K562 (cell line): ENCODE data around the gene RAPSN. TPM values are rescaled to one million over a fixed set of nuclear protein-coding genes. Genes with fewer than 3 reads are reported as not detected.
A peak's percentile ranks its signal among the peaks of the same experiment; 100 is the strongest.

ENCODE experiments used
- ADNP ChIP-seq: fragments of 200-800 bp; sonication (Bioruptor generic); IDR thresholded peaks from 2 replicates; pipeline ENCODE4 v1.6.1; 2016; ENCODE audit warnings: missing genetic modification characterization, missing compliant biosample characterization
- ATF2 ChIP-seq: sonication (generic); formaldehyde crosslinking; IDR thresholded peaks from 2 replicates; pipeline ENCODE4 v1.8.1; 2022; ENCODE audit warnings: missing genetic modification reagents
- CHD2 ChIP-seq: IDR thresholded peaks from 2 replicates; pipeline ENCODE4 v1.6.1; 2011; ENCODE audit warnings: low read depth, low read length
- FIP1L1 ChIP-seq: fragments of 200-400 bp; formaldehyde crosslinking; IDR thresholded peaks from 2 replicates; pipeline ENCODE4 v1.6.1; 2018; ENCODE audit warnings: mild to moderate bottlenecking, low read depth, low read length; ENCODE audit not compliant: poor library complexity, severe bottlenecking
- HDAC1 ChIP-seq, 2 experiments: fragments of 450-650 bp; IDR thresholded peaks; 2 replicates each; pipeline ENCODE4 v1.6.1; 2016 to 2017; ENCODE audit warnings: inconsistent platforms in 1 of 2, mild to moderate bottlenecking in 1 of 2, moderate library complexity in 1 of 2
- HOXB6 ChIP-seq: fragments of 250-450 bp; sonication (Bioruptor Pico); IDR thresholded peaks from 2 replicates; pipeline ENCODE4 v1.5.1; 2022; ENCODE audit warnings: mild to moderate bottlenecking, borderline replicate concordance
- IFI16 ChIP-seq: fragments of 250-450 bp; sonication (Bioruptor Pico); IDR thresholded peaks from 2 replicates; pipeline ENCODE4 v2.1.2; 2022; ENCODE audit warnings: mild to moderate bottlenecking, inconsistent platforms
- ILF3 ChIP-seq: fragments of 450-650 bp; IDR thresholded peaks from 2 replicates; pipeline ENCODE4 v1.6.1; 2018; ENCODE audit warnings: antibody characterized with exemption, mild to moderate bottlenecking, moderate library complexity, borderline replicate concordance
- MBD1 ChIP-seq: fragments of 250-450 bp; sonication (Bioruptor Pico); IDR thresholded peaks from 2 replicates; pipeline ENCODE4 v1.8.0; 2022; ENCODE audit warnings: inconsistent platforms
- NFATC3 ChIP-seq: fragments of 450-650 bp; IDR thresholded peaks from 2 replicates; pipeline ENCODE4 v1.6.1; 2017; ENCODE audit warnings: mild to moderate bottlenecking
- PPARD ChIP-seq: fragments of 250-450 bp; sonication (Bioruptor Pico); IDR thresholded peaks from 2 replicates; pipeline ENCODE4 v1.8.0; 2022; ENCODE audit warnings: inconsistent platforms, mild to moderate bottlenecking, moderate library complexity
- PTTG1 ChIP-seq: fragments of 450-650 bp; IDR thresholded peaks from 2 replicates; pipeline ENCODE4 v1.6.1; 2016; ENCODE audit warnings: low read depth, mild to moderate bottlenecking, missing genetic modification characterization, missing compliant biosample characterization
- RAD51 ChIP-seq: fragments of 450-650 bp; IDR thresholded peaks from 2 replicates; pipeline ENCODE4 v1.7.1; 2016; ENCODE audit warnings: low read depth, mild to moderate bottlenecking, borderline replicate concordance
- ZMIZ1 ChIP-seq, 2 experiments: fragments of 150-350 bp in 1 of 2; IDR thresholded peaks; 2 replicates each; pipeline ENCODE4 v1.6.1; 2012 to 2016; ENCODE audit warnings: low read depth in 2 of 2, low read length in 2 of 2, mild to moderate bottlenecking in 1 of 2, moderate library complexity in 1 of 2
- ZNF232 ChIP-seq: sonication (generic); formaldehyde crosslinking; IDR thresholded peaks from 2 replicates; pipeline ENCODE4 v1.8.0; 2022; ENCODE audit warnings: mild to moderate bottlenecking, missing genetic modification reagents
- ZNF444 ChIP-seq: fragments of 250-450 bp; sonication (Bioruptor Pico); IDR thresholded peaks from 2 replicates; pipeline ENCODE4 v1.4.0; 2020; ENCODE audit warnings: mild to moderate bottlenecking, moderate library complexity
- ZNF740 ChIP-seq, 3 experiments: fragments of 200-800 bp in 1 of 3; sonication (Bioruptor generic) in 1 of 3; sonication (generic) in 1 of 3; formaldehyde crosslinking in 1 of 3; IDR thresholded peaks; 2 replicates each; pipeline versions ENCODE4 v1.6.1 to v1.8.0; 2016 to 2022; ENCODE audit warnings: mild to moderate bottlenecking in 2 of 3, missing compliant biosample characterization in 2 of 3, missing genetic modification characterization in 2 of 3, missing genetic modification reagents in 1 of 3
- polyA plus RNA-seq, 8 experiments: library from polyadenylated mRNA; depleted of rRNA in 4 of 8; stranded (reverse) in 5 of 8; unstranded in 3 of 8; fragments of >200 nt; fragmentation: Nextera tagmentation in 2 of 8; fragmentation: Illumina TruSeq in 1 of 8; extraction: Ambion mirVana in 2 of 8; extraction: Trizol in 1 of 8; gene quantifications; 2 replicates each; pipeline versions ENCODE4 v1.2.1 to v1.2.3, GENCODE V29; 2011 to 2014; ENCODE audit warnings: inconsistent platforms in 1 of 8, missing spikeins in 1 of 8
- total RNA-seq, 7 experiments: library from RNA; depleted of rRNA in 6 of 7; stranded (reverse); fragments of >200 nt in 6 of 7; fragmentation: Illumina TruSeq in 2 of 7; extraction: Trizol in 2 of 7; gene quantifications; 2 replicates each; pipeline versions ENCODE4 v1.2.1 to v1.2.3, GENCODE V29; 2011 to 2021; ENCODE audit warnings: low replicate concordance in 1 of 7
- TF ChIP-seq, protein P1 (sequence below): fragments of 450-650 bp; IDR thresholded peaks from 2 replicates; pipeline ENCODE4 v1.6.1; 2016; ENCODE audit warnings: missing biosample characterization, missing genetic modification characterization

The RAPSN gene
- total and polyA plus RNA-seq, 9 of the 15 experiments (the other 6 are each of a cell fraction or from before 2014, with no cell fraction given): 0.06 to 0.11 TPM; not detected in 7

DNA sequence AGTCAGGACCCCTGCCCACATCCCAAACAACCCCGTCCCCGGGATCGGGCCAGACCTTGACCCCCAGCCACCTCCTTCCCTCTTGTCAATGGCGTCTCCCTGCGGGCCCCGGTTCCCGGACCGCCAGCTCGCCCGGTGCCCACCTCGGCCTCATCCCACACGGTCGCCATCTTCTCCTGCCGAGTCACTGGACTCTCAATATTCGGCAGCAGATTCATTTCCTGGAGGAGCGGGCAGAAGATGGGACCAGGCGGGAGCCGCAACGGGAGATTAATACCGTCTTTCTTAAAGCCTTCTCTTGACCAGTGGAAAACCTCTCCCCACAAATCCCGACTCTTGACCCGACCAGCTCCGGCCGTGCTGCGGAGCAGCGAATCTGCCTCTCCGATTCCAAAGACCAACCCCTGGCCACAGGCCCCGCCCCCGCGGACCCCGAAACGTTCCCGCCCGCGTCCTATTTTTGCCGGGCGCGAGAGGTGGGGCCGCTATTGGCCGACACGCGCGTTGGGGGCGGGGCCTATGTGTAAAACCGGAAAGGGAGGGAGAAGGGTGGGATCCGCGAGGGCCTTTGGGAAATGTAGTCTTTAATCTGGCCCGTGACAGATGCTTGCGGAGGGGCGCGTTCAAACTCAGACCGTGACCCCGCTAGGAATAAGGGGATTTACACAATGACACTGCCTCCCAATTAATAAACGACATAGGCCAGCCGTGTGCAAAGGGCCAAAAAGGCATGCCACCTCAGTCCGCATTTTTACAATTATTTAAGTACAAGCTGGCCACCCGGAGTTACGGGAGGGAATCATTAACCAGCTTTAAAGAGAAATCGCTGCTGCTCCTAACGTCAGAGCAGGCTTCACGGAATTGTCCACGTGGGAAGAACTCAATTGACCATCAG, 22.6 kb downstream of the RAPSN start, which contains the start of gene PSMC3 (continued):
- TF ChIP-seq IFI16 (CRISPR knock-in tag) (no peak), PPARD (CRISPR knock-in tag) (no peak), RAD51 (no peak), ZNF232 (CRISPR knock-in tag) (no peak), PTTG1 (tag) (no peak), MBD1 (CRISPR knock-in tag) (no peak), ZNF444 (CRISPR knock-in tag) (no peak), HOXB6 (CRISPR knock-in tag) (no peak), HDAC1 (IDR thresholded peaks at IDR 0.05) (peak in 1 of 2 experiments; percentile 82; a peak in 2 of 4 replicates), CHD2 (peak; percentile 49), ZNF740 (CRISPR knock-in tag; IDR thresholded peaks at IDR 0.05) (no peak), ZNF740 (tag; IDR thresholded peaks at IDR 0.05) (no peak), NFATC3 (0 out of 2 replicates have a peak, but pooled peaks have one; percentile 23), ATF2 (CRISPR knock-in tag) (no peak), ADNP (tag) (no peak), FIP1L1 (no peak), ILF3 (no peak), ZMIZ1 (IDR thresholded peaks at IDR 0.05; ENCODE audit: low read depth in 2 of 2, low read length in 2 of 2) (0 out of 4 replicates have a peak, but pooled peaks of 1 of the 2 experiments have one; percentile 34)
- TF ChIP-seq, protein P1, sequence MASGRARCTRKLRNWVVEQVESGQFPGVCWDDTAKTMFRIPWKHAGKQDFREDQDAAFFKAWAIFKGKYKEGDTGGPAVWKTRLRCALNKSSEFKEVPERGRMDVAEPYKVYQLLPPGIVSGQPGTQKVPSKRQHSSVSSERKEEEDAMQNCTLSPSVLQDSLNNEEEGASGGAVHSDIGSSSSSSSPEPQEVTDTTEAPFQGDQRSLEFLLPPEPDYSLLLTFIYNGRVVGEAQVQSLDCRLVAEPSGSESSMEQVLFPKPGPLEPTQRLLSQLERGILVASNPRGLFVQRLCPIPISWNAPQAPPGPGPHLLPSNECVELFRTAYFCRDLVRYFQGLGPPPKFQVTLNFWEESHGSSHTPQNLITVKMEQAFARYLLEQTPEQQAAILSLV (tag): no peak
